HG03558 (cell line): Measurements from ENCODE around the gene SUN3.
A peak's percentile ranks its signal among the peaks of the same experiment; 100 is the strongest.
"Not testable (repeated sequence)": the region's sequence is repeated elsewhere in the genome, so short reads cannot be mapped to it uniquely, and the experiment has no call there.

Experiments used
- ATAC-seq: cut with Tn5 transposase; IDR thresholded peaks from one replicate; pipeline ENCODE4 v1.9.1; 2021; ENCODE audit warnings: moderate number of reproducible peaks; ENCODE audit not compliant: unreplicated experiment; ENCODE audit errors: extremely low read depth

The SUN3 gene

DNA sequence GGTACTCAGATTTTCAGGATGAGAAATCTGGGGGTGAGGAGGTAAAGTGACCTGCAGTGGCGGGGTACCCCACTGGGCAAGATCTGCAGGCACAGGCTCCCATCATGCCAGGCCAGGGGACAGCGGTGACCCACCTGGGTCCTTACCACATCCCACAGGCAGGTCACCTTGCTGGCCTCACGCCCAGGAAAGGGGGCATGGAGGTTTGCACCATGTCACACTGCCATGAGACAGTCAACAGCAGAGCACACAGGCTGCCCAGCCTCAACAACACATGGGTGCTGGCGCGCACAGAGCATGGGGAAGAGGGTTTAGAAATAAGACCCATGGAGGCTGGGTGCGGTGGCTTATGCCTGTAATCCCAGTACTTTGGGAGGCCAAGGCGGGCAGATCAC is 81.6 kb downstream of the SUN3 start:
- no peak for ATAC-seq

DNA sequence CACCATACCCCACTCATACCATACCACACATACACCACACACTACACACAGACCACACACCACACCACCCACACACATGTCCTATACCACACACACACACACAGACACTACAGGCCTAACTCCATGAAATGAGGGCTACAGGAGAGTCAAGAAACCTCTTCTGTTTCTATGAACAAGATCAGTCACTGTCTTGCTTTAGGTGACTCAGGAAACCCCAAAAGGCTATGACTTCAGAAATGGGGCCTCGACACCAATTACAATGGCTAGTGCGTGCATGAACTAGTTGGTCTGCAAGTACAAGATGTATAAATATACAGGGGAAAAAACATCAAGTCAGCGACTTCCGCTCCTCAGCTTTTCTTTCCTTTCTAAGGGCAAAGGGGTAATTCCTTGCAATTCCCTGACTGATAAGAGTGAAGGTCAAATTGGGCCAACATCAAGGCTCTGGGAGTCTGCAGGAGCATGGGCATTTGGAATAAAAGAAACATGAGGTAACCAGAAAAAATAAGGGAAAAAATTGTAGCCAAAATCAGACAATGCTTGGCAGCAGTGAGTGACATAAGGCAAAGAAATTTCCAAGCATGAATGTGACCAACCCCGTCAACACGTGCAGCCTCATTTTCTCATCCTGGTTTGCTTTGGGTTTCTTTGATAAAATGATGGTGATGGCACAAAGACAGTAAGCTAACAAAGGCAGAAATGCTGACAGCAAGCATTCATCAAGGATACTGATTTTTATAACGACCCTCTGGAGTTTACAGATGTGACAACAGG is 82.1 kb downstream of the SUN3 start:
- ATAC-seq: no peak

DNA sequence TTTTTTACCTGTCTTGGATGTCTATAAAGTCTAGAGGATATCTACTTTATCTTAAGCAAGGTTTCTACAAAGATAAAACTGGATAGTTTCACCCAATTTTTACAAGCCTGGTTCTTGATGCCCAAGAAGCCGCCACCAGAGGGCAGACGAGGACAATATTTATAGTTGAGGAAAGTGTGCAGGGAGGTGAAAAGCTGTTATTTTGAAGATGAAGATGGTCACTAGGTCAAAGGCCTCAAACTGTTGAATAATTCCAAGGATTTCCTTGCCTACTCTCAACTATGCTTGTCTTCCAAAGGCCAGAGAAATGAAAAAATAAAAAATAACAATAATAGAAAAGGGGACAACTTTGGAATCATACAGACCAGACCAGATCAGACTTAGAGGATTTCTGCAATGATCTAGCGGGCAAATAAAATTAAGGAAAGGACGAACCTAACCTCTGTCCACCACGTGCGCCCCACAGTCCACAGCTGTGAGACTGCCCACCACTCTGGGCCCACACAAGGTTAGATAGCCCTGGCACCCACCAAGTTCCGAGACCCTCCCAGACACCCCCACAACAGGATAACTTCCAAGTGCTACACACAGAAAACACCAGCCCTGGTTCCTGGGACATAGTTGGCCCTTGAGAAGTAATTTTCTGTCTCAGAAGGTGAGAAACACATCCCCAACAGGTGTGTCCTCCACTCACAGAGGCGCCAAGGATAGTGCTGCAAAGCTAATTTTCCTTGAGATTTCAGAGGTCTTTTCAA is 83.5 kb downstream of the SUN3 start:
- ATAC-seq: no peak

DNA sequence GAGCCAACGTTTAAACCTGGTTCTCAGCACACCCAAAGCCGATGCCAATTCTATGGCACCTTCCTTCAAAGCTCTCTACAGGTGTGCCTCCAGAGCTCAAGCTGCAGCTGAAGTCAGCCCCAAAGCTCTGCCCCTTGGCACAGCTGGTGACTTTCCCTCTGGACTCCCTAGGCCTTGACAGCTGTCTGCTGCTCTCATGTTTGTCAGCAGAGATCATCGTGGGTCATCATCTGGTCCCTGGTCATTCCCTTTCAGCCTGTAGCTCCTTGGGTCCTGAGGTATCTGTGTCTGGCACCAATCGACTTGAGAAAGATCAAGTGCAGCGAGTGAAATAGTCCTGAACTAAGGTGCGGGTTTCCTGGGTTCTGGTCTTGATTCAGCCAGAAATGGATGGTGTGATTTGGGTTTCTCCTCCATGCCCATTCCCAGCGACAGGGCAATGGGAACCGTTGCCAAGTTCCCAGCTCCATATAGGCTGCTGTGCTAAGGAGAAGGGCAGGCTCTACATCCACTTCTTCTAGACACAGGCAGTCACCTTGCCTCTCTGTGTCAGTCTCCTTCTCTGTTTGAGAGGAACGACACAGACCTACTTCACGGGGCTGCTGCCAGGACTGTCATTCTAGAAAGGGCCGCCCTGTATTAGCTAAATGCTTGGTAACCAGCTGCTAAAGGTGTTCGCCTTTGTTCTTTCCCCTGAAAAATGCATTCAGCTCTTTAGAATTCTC is 84.2 kb downstream of the SUN3 start:
- no peak for ATAC-seq

DNA sequence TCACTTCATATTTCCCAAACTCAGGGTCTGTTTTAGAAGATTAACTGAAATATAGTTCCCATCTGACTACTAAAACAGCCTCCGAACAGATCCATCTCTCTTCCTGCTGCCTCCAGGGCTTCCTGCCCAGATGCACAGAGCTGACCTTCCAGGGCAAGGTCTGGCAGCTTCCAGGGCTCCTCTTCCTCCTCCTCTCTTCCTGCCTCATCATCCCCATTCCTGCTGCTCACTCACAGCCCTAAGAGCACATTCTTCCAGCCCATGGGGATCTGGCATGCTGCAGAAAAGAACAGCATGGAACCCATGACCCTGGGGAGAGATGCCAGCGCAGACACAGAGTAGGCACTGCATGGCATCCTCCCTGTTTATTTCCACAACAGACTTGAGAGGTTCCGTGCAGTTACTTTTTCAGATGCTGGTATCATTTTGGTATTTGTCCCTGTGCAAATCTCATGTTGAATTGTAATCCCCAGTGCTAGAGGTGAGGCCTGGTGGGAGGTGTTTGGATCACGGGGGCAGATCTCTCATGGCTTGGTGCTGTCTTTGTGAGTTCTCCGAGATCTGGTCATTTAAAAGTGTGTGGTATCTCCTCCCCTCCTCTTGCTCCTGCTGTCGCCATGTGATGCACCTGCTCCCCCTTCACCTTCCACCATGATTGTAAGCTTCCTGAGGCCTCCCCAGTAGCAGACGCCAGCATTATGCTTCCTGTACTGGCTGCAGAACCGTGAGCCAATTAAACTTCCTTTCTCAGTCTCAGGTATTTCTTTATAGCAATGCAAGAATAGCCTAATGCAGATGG is 85.0 kb downstream of the SUN3 start:
- no peak for ATAC-seq

DNA sequence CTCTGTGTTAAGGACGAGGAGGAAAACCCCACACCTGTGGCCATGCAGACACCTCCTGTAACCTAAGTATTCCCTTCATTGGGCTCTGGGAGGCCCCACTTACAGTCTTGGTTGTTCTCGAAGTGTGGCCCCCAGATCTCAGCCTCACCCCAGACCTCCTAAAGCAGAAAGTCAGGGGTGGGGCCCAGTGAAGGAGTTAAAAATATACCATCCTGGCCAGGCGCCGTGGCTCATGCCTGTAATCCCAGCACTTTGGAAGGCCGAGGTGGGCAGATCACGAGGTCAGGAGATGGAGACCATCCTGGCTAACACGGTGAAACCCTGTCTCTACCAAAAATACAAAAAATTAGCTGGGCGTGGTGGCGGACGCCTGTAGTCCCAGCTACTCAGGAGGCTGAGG is 86.3 kb downstream of the SUN3 start:
- ATAC-seq: not testable (repeated sequence)

DNA sequence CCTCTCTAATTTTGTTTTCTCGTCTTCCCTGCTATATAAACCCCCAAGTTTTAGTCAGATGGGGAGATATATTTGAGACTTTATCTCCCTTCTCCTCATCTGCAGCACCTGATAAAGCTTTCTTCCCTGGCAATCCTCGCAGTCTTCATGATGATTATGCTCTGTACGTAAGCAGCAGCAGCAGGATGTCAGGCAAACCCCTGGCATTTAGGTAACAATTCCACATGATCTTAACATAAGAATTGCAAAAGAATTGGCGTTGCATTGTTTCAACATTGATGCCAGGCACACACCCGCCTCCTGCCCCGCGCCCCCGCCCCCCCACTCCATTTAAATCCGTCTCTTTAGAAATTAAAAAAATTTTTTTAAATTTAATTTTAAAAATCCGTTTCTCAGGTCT is 86.8 kb downstream of the SUN3 start:
- no peak for ATAC-seq

DNA sequence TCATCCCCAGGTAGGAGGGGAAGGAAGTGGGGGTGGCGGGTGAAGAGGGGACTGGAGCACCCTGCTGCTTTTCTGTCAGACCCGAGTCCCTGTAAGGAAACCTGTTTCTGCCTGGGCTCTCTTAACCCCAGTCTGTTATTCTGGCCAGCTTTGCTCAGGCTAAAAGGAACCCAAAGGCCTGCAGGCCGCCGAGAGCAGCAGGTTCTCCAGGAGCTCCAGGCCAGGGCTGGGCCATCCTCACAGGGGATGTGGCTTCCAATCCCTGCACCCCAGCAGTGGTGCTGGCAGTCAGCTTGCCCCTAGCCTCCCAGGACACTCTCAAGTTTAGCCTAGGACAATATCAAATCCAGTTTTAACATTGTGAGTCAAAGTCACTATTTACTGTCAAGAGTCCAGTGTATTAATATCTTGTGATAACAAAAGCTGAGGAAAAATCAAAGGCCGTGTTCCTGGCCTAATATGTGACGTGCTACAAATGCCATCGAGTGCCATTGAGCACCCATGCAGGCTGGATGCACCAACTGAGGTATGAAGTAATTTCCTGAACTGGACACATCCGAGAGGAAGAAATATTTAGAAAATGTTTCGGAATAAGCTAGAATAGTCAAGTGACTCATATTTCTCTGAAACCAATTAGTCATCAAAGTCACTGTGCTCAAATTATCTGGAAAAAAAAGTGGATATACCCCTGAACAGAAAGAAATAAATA is 87.6 kb downstream of the SUN3 start:
- ATAC-seq: no peak

DNA sequence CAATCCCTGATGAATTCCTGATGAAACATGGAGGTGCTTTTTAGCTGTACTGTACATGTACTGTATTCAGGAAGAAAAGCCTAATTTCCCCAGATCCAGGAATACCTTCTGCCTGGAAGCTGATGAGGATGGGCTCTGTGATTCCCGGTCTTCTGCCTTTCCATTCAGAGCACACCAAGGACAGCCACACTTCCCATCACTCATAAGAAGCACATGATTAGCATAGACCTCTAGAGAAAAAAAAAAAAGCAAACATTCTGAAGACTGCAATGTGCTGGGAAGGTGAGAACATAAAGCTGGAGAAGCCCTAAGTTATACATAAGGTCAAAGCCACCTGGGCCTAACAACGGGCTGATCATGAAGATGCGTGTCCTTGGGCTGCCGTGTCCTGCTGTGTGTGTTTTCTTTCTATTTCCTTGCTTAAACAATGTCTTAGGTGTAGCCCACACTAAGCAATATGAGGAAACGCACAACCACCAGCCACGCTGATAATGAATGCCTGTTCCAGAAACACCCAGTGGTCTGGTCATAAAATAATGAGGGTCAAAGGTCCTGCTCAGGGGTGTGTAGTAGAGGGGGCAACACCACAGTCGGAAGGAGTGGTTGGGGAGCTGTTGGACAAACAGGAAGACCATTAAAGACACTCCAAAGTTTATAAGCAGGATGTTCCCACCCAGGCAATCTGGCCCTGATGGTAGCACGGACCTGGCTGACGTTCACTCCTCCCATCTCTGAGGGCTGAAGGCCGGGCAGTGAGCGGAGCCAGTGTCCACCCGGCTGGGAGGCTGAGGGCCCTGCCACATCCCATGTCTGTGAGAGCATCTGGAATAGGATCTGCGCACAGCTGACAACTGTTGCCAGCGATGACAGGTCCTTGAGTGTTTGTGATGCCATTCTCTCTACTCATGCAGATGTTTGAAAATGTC is 88.6 kb downstream of the SUN3 start:
- ATAC-seq: no peak

DNA sequence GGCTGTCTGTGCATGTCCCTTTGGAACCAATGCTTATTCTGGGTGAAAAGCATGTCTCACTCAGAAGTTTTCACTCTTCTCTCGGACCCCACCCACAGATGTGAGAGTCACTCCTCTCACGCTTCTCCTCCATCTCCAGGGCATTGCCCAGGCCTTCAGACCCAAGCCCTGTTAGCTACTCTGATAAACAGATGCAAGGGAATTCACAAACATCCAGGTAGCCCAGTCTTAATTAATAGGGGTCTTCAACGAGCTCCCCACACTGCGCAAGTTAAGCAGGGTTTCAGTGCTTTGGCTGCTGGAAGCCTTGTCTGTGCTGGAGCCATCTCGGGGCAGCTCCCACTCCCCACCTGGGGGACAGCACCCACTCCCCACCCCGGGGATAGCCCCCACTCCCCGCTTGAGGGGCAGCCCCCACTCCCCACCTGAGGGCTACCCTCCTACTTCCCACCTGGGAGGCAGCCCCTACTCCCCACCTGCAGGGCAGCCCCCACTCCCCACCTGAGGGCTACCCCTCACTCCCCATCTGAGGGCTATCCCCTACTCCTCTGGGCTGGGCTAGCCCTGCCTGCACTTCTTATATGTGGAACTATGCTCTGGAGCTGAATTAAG is 89.4 kb downstream of the SUN3 start:
- no peak for ATAC-seq

DNA sequence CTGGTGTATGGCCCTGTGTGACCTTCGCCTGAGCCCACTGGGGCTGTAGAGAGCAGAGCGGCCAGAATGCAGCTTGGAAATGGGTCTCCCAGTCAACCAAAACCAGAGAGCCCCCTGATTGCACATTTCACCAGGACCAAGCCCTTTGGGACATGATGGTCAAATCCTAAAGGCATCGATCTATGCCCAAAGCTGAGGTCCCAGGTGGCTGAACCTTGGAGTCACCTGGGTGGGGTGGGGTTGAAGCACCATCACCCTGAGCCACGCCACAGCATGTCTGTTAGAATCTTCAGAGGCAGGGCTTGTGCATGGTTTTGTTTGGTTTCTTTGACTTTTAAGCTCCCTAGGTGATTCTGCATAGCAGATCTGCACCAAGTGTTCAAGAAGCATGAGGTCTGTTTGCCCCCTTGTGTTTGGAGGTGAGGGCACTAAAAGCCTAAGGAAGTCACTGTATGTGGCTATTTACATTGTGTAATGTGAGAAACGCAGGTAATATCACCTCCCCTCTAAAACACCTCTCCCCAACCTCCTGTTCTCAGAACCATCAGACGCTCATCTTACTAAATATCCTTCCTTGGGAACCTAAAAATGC is 90.2 kb downstream of the SUN3 start:
- no peak for ATAC-seq

DNA sequence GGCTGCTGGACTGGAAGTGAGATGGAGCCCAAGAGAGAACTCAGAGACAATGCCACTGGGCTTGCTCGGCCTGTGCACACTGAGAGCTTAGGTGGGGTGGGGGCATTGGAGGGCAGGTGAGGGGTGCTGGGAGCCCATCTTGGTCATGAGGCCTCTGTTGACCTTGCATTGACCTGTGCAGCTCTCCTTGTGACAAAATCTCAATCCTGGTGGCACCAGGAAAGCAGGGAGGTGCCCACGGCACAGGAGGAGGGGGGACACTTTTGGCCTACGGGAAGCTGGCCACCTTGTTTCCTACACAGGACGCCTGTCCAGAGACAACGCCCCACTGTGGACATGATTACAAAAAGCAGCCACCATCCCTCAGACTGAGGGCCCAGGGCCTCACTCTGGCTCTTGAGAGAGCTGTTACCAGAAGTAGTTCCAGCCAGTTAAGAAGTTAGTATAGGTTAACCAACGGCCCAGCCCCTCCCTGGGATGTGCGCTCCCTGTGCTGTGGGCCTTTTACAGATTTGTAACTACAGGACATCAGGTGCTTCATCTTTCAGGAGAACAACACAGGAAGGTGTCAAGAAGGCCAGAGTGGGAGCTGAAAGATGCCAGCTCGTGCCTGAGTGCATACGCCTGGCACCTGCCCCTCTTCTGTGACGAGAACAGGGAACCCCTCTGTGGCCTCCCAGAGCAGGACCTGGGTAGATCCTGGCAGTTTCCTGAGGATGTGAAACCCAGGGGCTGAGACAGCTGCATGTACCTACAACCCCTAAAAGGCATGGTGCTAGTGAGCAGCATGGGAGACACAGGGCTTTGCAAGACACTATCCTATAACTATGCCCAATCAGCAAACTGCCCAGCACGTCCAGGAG is 91.0 kb downstream of the SUN3 start:
- ATAC-seq: peak; percentile 37
